GM12878 (cell line): ENCODE measurements around the gene FFAR4. TPM values are rescaled to one million over a fixed set of nuclear protein-coding genes. Genes with fewer than 3 reads are reported as not detected.

ENCODE experiments used
- ATAC-seq: fragments of 200-7000 bp; cut with Tn5 transposase; 3 replicates; pipeline ENCODE4 v1.9.1; 2020; ENCODE audit warnings: mild to moderate bottlenecking, moderate library complexity
- BruUV-seq: library from RNA; stranded (reverse); fragments of 400-500 nt; replicated peaks from 2 replicates; lab custom pipeline; 2021; lab: Mats Ljungman, UMichigan
- CTCF ChIA-PET: fragments of 300-600 bp; sonication (Branson Sonifier 250); formaldehyde crosslinking; extraction: SDS; loops from one replicate; lab custom pipeline; 2021; ENCODE audit warnings: inconsistent platforms; lab: Yijun Ruan, JAX
- POLR2A ChIA-PET: fragments of 350-600 bp; formaldehyde crosslinking; extraction: SDS; loops from one replicate; lab custom pipeline; 2021; ENCODE audit warnings: inconsistent platforms; lab: Charles Lee
- RAD21 ChIA-PET: fragments of 300-600 bp; sonication (Branson Sonifier 250); formaldehyde crosslinking; loops from one replicate; lab custom pipeline; 2023; ENCODE audit warnings: antibody characterized with exemption; ENCODE audit not compliant: unreplicated experiment; lab: Charles Lee
- SMC1A ChIA-PET: fragments of 300-600 bp; sonication (Branson Sonifier 250); formaldehyde crosslinking; loops from one replicate; lab custom pipeline; 2023; ENCODE audit not compliant: unreplicated experiment, uncharacterized antibody; lab: Charles Lee
- DNase-seq: peaks from one replicate; pipeline ENCODE4 v3.0.0-alpha.2; 2011; ENCODE audit warnings: low read depth, low spot score
- FAIRE-seq: peaks from 3 replicates; lab custom pipeline; 2011; peaks lifted over from hg19 to GRCh38; lab: Jason Lieb, UNC
- H2AFZ ChIP-seq: 2 replicates; pipeline ENCODE4 v1.6.0; 2011; ENCODE audit warnings: low read depth, low read length, control low read depth; ENCODE audit not compliant: control insufficient read depth
- H3K27ac ChIP-seq: 2 replicates; pipeline ENCODE4 v1.5.1; 2011; ENCODE audit warnings: control low read depth; ENCODE audit not compliant: control insufficient read depth, insufficient read depth
- H3K27me3 ChIP-seq, 2 experiments: replicated peaks in 1 of 2; 2 replicates each; pipeline versions ENCODE4 v1.6.0 to v1.6.1; 2011; ENCODE audit warnings: low read length in 1 of 2; ENCODE audit not compliant: control insufficient read depth in 2 of 2, insufficient read depth in 2 of 2
- H3K36me3 ChIP-seq, 2 experiments: 2 replicates each; pipeline ENCODE4 v1.5.1; 2011; ENCODE audit warnings: low read length in 1 of 2; ENCODE audit not compliant: control insufficient read depth in 2 of 2, insufficient read depth in 2 of 2
- H3K4me1 ChIP-seq: 2 replicates; pipeline ENCODE4 v1.6.1; 2011; ENCODE audit warnings: mild to moderate bottlenecking, low read length, moderate library complexity, mixed read lengths; ENCODE audit not compliant: control insufficient read depth, insufficient read depth
- H3K4me2 ChIP-seq: 2 replicates; pipeline ENCODE4 v1.6.0; 2011; ENCODE audit warnings: control low read depth; ENCODE audit not compliant: control insufficient read depth, insufficient read depth
- H3K4me3 ChIP-seq: fragments of 200-600 bp; sonication (generic); 2 replicates; pipeline ENCODE4 v1.5.1; 2016
- H3K79me2 ChIP-seq: 2 replicates; pipeline ENCODE4 v1.6.0; 2011; ENCODE audit warnings: low read length; ENCODE audit not compliant: control insufficient read depth, insufficient read depth
- H3K9ac ChIP-seq: 2 replicates; pipeline ENCODE4 v1.8.0; 2011; ENCODE audit warnings: low read length, control low read depth, mixed read lengths; ENCODE audit not compliant: control insufficient read depth, insufficient read depth
- H3K9me3 ChIP-seq: replicated peaks from 3 replicates; pipeline ENCODE4 v1.5.1; 2011; ENCODE audit warnings: mild to moderate bottlenecking, low read length; ENCODE audit not compliant: control insufficient read depth, insufficient read depth
- H4K20me1 ChIP-seq: 2 replicates; pipeline ENCODE4 v1.6.0; 2011; ENCODE audit not compliant: control insufficient read depth, insufficient read depth
- BRCA1 ChIP-seq: IDR thresholded peaks from 2 replicates; pipeline ENCODE4 v1.6.1; 2011; ENCODE audit warnings: low read depth, low read length, improper control_type of control experiment
- CEBPB ChIP-seq, 2 experiments: fragments of 150-350 bp in 1 of 2; IDR thresholded peaks; 2 replicates each; pipeline ENCODE4 v1.6.1; 2012 to 2014; ENCODE audit warnings: low read depth in 2 of 2, low read length in 2 of 2, borderline replicate concordance in 1 of 2, inconsistent platforms in 1 of 2
- HDAC6 ChIP-seq: fragments of 200-600 bp; sonication (generic); IDR thresholded peaks from one replicate; pipeline ENCODE4 v1.8.0; 2017; ENCODE audit warnings: antibody characterized with exemption; ENCODE audit not compliant: unreplicated experiment
- HDGF ChIP-seq: fragments of 450-650 bp; IDR thresholded peaks from 2 replicates; pipeline ENCODE4 v1.6.1; 2016; ENCODE audit warnings: antibody characterized with exemption
- JUND ChIP-seq: IDR thresholded peaks from 2 replicates; pipeline ENCODE4 v1.6.1; 2012; ENCODE audit warnings: low read depth, mild to moderate bottlenecking, low read length, improper control_type of control experiment, moderate library complexity
- KLF5 ChIP-seq: fragments of 450-650 bp; IDR thresholded peaks from 2 replicates; pipeline ENCODE4 v1.6.1; 2014; ENCODE audit warnings: mild to moderate bottlenecking; ENCODE audit not compliant: partially characterized antibody
- MXI1 ChIP-seq: fragments of 150-350 bp; IDR thresholded peaks from 2 replicates; pipeline ENCODE4 v1.6.1; 2011; ENCODE audit warnings: low read depth, mild to moderate bottlenecking, inconsistent platforms, low read length, improper control_type of control experiment
- MYC ChIP-seq: IDR thresholded peaks from 2 replicates; pipeline ENCODE4 v1.6.1; 2011; ENCODE audit warnings: mild to moderate bottlenecking, low read length, moderate library complexity, inconsistent platforms; ENCODE audit not compliant: insufficient read depth, insufficient replicate concordance, insufficient read length, severe bottlenecking
- NFXL1 ChIP-seq: fragments of 450-650 bp; IDR thresholded peaks from 2 replicates; pipeline ENCODE4 v1.6.1; 2017; ENCODE audit warnings: antibody characterized with exemption, mild to moderate bottlenecking, borderline replicate concordance
- NRF1 ChIP-seq: conservative IDR thresholded peaks from 2 replicates; pipeline ENCODE4 v1.6.1; 2011; ENCODE audit warnings: mild to moderate bottlenecking, low read depth, low read length, improper control_type of control experiment
- RUNX3 ChIP-seq: IDR thresholded peaks from 2 replicates; pipeline ENCODE4 v1.6.1; 2012; ENCODE audit warnings: low read length, inconsistent platforms
- SPI1 ChIP-seq: IDR thresholded peaks from 2 replicates; pipeline ENCODE4 v1.6.1; 2011; ENCODE audit warnings: low read depth, mild to moderate bottlenecking, low read length, moderate library complexity, borderline replicate concordance; ENCODE audit not compliant: insufficient read depth
- YY1 ChIP-seq: IDR thresholded peaks from 2 replicates; pipeline ENCODE4 v1.6.1; 2011; ENCODE audit warnings: low read depth, mild to moderate bottlenecking, low read length
- WGBS: methylation state at CpG from one replicate; pipeline ENCODE4 v1.1.6; 2016; ENCODE audit warnings: low lambda C conversion rate; ENCODE audit not compliant: insufficient replicate concordance, insufficient coverage; ENCODE audit errors: missing lambda C conversion rate; 5-methylcytosine and 5-hydroxymethylcytosine counted together
- in situ Hi-C: fragments of 300-500 bp; cut with MboI; formaldehyde crosslinking; loops from 9 replicates; pipeline ENCODE4 v1.14.3; 2018; ENCODE audit warnings: mixed read lengths
- intact Hi-C: fragments of 100-400 bp; cut with micrococcal nuclease; formaldehyde crosslinking; loops from one replicate; pipeline ENCODE4 v1.14.2; 2022; ENCODE audit not compliant: unreplicated experiment
- polyA plus RNA-seq, 11 experiments: library from polyadenylated mRNA; depleted of rRNA in 4 of 11; unstranded in 6 of 11; stranded (reverse) in 5 of 11; fragments of >200 nt; fragmentation: Nextera tagmentation in 4 of 11; fragmentation: Illumina TruSeq in 1 of 11; extraction: Ambion mirVana in 4 of 11; extraction: Trizol in 1 of 11; gene quantifications; 1 replicate in 1 of 11; 2 replicates in 10 of 11; pipeline versions ENCODE4 v1.2.1 to v1.2.3, GENCODE V29; 2011 to 2016; ENCODE audit warnings: inconsistent platforms in 2 of 11, missing spikeins in 2 of 11, low read depth in 1 of 11
- total RNA-seq, 4 experiments: library from RNA; depleted of rRNA in 3 of 4; stranded (reverse); fragments of >200 nt in 3 of 4; fragmentation: Illumina TruSeq in 1 of 4; extraction: Trizol in 1 of 4; gene quantifications; 2 replicates each; pipeline versions ENCODE4 v1.2.1 to v1.2.3, GENCODE V29; 2013 to 2021
- TF ChIP-seq, protein P1 (sequence below): IDR thresholded peaks from 2 replicates; pipeline ENCODE4 v1.6.1; 2012; ENCODE audit warnings: low read depth, low read length, improper control_type of control experiment

The FFAR4 gene
- total and polyA plus RNA-seq, 10 of the 15 experiments (the other 5 are each of a cell fraction or from before 2014, with no cell fraction given): not detected

DNA sequence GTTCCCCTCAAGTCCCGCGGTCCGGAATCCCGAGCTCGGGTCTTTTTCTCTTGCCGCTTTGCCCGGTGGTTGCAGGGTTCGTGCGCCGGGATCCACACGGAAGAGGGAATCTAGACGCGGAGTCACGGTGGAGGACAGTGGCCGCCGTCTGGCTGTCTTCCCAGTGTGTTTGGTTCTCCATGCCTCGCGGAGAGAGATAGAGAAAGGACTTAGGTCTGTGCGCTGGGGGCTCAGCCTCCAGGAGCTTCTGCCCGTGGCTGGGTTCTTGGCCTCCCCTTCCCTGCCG lies 1.6 kb downstream of the FFAR4 start (continued):
- TF ChIP-seq HDGF (no peak), YY1 (no peak), JUND (no peak), MYC (no peak), HDAC6 (no peak), SPI1 (no peak), NFXL1 (no peak)
- TF ChIP-seq, protein P1, sequence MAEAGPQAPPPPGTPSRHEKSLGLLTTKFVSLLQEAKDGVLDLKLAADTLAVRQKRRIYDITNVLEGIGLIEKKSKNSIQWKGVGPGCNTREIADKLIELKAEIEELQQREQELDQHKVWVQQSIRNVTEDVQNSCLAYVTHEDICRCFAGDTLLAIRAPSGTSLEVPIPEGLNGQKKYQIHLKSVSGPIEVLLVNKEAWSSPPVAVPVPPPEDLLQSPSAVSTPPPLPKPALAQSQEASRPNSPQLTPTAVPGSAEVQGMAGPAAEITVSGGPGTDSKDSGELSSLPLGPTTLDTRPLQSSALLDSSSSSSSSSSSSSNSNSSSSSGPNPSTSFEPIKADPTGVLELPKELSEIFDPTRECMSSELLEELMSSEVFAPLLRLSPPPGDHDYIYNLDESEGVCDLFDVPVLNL: no peak

DNA sequence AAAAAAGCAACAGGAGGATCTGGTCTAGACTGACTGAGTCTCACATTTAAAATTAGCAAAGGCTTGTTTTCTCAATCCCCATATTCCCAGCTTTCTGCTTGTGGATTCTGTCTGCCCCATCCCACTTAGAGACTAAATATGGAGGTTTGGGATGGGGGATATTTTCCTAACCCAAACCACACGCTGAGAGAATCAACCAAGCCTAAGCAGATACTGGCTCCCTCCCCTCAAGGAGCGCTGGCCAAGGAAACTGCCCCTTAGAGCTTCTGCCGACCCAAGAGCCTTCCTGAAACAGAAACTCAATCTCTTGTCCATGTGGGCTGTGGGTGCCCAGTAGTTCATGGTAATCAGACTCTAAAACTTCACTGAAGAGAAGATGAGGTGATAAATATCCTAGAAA lies 3.9 kb downstream of the FFAR4 start:
- no peak for ATAC-seq
- no peak for DNase-seq
- H4K20me1 ChIP-seq: no peaks in the 10 kb centered on the region
- WGBS: 24% methylated on average over 3 of the region's 3 CpGs
- no peaks in the 10 kb centered on the region for H3K9me3 ChIP-seq
- H3K4me1 ChIP-seq: no peaks in the 10 kb centered on the region
- no peak for FAIRE-seq
- RAD21 ChIA-PET: no interaction called here
- BruUV-seq: no TSS peak
- no peak overlapping the region for H3K27ac ChIP-seq
- no peaks in the 10 kb centered on the region for H3K79me2 ChIP-seq
- TF ChIP-seq RUNX3: no peak
- TF ChIP-seq BRCA1: no peak
- TF ChIP-seq CEBPB (IDR thresholded peaks at IDR 0.05; ENCODE audit: borderline replicate concordance in 1 of 2, low read depth in 2 of 2, low read length in 2 of 2): no peak
- no peak for TF ChIP-seq MXI1
- TF ChIP-seq KLF5: no peak
- TF ChIP-seq NRF1: no peak
- H3K27me3 ChIP-seq: peaks cover 3 to 7% of the 10 kb centered on the region in 2 experiments
- H2AFZ ChIP-seq: no peak overlapping the region
- POLR2A ChIA-PET: no interaction called here
- in situ Hi-C loops (no loop called here), intact Hi-C loops (no loop called here)
- H3K36me3 ChIP-seq: no peaks in the 10 kb centered on the region
- H3K9ac ChIP-seq: no peak overlapping the region
- SMC1A ChIA-PET: no interaction called here
- CTCF ChIA-PET: interaction anchor here (1.6 kb wide), 1 partner anchor 16 kb away, joined by 5 read pairs; no protein-coding TSS in a partner anchor
- no peak overlapping the region for H3K4me2 ChIP-seq
- no peak overlapping the region for H3K4me3 ChIP-seq
